GM18505 (cell line): ENCODE measurements around the gene ARHGAP15.

Experiments
- ATAC-seq: cut with Tn5 transposase; IDR thresholded peaks from one replicate; pipeline ENCODE4 v1.9.1; 2021; ENCODE audit not compliant: unreplicated experiment
- POLR2A ChIP-seq: IDR thresholded peaks from 4 replicates; pipeline ENCODE4 v1.6.1; 2011; ENCODE audit warnings: borderline replicate concordance; ENCODE audit not compliant: insufficient read depth, insufficient read length; ENCODE audit errors: extremely low read depth

Gene ARHGAP15

DNA sequence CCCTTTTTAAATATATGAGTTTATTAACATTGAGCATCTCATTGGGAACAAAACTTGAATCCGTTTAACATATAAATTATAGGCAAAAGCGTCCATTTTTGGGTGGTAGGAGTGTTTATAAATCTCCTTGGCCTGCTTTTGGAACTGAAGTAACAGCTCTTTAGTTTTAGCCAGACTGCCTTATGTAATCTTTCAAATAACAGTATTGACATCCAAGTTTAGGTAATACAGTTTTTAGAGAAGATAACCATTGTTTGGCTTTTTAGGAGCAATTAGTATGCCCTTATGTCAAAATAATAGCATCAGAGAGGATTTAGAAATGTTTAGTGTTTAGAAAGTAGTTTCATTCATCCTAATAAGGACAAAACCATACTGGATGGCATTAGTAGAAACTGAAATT is 361.9 kb downstream of the ARHGAP15 start:
- ATAC-seq, result no peak
- no peak for TF ChIP-seq POLR2A

DNA sequence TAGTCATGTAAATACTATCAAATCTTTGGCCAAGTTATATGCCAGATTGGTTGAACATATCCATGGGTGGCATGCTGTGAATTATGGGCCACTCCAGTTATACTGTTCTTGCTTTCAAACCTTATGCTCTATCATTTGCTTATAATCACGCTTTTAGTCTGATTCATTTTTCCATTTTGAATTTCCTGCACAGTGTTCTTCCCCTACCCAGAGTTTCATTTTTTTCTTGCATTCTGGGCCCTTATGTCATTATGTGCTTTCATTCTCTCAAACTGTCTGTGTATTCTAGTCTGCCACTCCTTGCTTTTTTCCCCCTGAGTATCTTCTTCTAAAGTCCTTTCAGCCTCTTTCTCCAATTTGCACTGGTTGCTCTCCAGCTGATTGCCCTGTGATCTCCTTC is 364.1 kb downstream of the ARHGAP15 start:
- no peak for ATAC-seq
- TF ChIP-seq POLR2A, result no peak

DNA sequence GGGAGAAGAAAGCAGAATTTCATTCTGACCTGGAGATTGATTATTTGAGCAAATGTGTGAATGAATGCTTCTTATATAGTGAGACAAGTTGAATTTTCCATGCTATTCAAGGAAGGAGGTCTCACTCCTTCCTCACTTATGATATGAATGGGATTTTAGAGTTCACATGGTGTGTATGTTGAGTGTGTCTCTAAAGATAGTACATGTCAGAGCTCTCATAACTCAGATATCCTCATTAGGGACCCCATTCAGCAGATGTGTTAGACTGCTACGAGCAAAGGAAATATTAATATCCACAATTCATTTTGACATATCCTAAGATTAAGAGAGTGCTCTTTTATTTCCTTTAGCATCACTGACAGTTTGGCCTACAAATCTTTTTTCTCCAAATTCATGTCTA is 368.5 kb downstream of the ARHGAP15 start:
- no peak for TF ChIP-seq POLR2A
- ATAC-seq, result no peak

DNA sequence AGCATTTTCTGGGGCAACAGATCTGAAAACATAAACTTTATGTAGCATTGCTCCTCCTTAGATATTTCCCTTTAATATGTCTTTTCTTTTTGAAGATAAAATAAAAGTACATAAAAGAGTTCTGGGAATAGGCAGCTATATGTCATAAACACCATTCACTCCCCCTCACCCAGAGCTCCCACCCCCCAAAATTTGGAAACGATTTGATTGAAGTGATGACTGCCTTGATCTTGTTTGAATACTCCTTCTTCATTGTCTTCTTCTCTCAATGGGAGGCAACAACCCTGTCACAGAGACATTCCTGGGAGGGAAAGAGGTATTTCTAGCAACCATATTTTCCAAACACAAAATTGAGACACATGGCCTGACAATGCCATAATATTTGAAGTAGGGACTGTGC is 369.3 kb downstream of the ARHGAP15 start:
- TF ChIP-seq POLR2A, result no peak
- no peak for ATAC-seq

DNA sequence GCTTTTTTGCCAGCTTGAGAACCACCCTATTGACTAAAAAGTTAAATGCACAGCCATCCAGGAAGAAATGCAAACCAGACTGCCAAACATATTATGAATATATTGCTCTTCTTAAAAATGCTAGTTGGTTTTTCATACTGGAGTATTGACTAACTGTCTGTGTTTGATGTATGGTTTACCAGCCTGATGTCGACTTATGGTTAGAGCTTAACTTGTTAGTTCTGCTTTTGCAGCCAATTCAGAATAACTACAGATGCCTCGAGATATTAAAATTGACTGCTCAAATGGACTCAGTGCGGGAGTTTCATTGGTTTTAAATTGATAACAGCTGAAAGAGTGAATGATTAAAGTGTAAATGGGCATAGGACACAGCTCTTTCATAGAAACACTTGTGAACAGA is 369.8 kb downstream of the ARHGAP15 start:
- no peak for ATAC-seq

DNA sequence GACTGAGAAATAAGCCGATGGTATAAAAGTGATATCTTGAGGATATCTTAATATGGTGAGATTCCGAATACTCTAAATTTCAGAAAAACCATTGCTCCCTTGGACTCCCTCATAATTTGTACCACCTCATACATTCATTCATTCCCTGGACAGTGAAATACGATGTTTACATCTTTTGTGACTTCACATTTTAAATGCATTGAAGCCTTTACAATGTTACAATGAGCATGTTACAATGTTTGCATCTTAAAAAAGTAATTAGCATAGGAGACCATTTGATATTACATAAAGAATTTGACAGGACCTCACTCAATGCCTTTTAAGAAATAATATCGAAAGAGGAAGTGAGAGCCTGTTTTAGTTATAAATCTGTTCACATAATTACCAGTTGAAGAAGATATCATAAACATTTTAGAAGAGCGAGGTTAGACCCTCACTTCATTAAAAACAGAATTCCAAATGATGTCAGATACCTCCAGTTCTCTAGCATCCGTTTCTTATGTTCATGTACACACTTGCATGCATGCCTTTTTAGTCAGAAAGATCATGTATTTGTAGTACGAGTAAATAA is 372.0 kb downstream of the ARHGAP15 start:
- no peak for ATAC-seq
- TF ChIP-seq POLR2A, result no peak

More for the DNA sequence above, 369.8 kb downstream of the ARHGAP15 start:
- TF ChIP-seq POLR2A, result no peak

DNA sequence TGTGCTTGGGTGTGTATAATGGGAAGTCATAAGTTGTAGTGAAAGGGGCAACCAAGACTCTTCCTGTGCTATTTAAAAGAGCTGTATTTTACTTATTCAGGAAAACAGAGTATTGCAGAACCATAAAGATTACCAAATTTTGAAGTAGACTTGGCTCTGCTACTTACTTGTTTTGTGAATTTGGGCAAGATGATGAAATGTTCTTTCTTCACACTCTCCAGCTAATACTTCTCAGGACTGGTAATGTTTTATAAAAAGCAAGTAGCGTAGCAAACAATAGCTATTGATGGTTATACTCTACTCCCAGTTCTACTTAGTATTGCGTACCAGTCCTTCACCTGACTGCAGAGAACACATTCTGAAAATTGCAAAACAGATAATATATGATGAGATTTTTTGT is 374.1 kb downstream of the ARHGAP15 start:
- no peak for ATAC-seq
- TF ChIP-seq POLR2A, result no peak

DNA sequence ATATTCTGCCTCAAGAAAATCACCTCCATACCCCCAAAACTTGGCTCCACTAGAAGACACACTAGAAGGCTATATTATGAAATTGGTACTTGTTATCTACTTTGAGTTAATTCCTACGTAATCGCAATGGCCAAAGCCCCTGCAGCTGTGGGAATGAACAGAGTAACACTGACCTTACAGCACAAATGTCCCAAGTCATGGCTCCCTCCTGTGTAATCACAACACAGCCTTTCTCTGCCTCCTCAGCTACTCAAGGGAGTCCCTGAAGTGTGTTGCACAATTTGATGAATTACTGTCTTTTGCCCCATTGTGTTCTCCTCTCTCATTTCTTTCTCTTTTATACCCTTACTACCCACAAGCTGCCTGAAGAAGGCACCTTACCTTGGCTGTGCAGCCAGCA is 375.2 kb downstream of the ARHGAP15 start:
- no peak for ATAC-seq
- no peak for TF ChIP-seq POLR2A

DNA sequence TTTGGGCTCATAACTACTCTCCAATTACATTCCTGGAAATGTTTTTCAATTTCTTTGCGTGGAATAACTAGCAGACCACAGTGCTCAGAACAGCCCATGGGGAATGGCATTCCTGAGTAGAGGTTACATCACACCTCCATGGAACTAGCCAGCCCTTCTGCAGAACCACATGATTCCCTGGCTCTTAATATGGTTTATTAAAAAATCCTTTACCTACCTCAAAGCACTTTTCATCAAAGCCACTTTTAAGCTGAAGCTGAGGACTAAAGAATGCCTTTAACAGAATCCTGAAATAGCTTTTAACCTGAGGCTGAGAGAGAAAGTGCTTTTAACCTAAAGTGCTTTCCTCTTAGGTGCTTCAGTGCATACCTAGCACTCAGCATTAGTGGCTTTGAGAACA is 376.3 kb downstream of the ARHGAP15 start:
- TF ChIP-seq POLR2A, result no peak
- no peak for ATAC-seq

DNA sequence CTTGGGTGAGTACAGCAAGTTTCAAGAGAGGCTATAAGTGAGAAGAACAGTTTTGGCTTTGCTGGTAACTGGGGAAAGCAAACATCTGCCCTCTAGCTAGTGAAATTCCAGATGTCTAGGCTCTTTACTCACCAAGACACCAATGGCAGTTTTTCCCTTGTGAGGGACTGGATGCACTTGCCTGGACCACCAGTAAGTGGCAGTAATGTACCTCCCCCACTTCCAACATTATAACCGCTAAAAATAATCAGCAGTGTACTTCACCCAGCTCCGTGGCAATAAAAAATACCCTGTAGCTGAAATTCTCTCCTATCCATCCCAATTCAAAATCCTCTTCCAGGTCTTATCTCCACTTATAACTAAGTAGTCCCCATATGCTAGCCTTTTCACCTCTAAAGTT is 383.9 kb downstream of the ARHGAP15 start:
- TF ChIP-seq POLR2A, result no peak
- ATAC-seq, result peak; percentile 82

DNA sequence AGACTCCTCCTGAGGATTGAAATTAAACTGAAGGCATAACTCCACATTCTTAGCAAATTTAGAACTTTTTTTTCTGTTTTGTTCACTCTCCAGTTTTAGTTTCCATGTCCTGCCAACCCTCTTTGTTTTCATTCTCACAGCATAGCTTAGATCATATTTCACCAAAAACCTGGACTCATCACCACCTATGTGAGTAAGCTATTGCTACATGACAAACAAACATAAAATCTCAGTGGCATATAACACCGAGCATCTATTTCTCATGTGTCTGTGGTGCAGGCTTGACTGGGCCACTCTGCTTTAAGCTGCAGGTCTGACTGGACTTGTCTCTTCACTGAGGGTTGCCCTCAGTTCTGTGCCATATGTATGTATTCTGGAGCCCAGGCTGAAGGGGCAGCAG is 385.2 kb downstream of the ARHGAP15 start:
- no peak for ATAC-seq
- TF ChIP-seq POLR2A, result no peak

DNA sequence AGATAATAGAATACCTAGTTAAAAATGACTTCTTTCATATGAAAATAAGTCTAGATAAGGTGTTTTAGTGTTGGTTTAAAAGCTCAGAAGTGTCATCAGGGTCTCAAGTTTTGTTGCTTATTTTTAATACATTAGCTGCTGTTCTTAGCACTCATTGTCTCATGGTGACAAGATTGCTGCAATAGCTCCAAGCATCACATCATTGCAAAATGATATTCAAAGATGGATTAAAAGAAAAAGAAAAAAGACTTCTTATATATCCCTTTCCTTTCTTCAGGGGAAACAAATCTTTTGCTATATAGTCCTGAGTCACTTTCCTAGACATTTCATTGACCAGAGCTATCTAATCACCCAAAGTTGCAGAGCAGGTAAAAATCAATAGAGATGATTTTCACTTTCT is 386.1 kb downstream of the ARHGAP15 start:
- no peak for ATAC-seq
- TF ChIP-seq POLR2A, result no peak

DNA sequence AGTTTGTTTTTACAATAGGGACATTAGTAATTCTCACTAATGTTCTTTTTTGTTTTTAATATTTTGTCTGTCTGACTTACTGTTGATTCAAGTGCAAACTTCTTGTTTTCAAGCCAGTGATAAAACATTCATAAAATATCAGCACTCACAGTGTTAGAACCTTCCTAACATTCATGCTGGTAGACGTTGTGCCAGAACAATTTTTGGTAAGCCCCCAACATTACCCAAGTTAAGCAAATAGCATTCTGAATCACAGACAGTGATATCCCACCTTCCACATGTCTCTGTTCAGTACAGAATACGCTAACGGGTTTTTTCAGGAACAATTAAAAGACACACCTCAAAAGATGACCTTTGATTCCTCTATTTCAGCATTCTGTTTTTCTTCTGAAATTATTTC is 390.3 kb downstream of the ARHGAP15 start:
- ATAC-seq, result no peak
- TF ChIP-seq POLR2A, result no peak

DNA sequence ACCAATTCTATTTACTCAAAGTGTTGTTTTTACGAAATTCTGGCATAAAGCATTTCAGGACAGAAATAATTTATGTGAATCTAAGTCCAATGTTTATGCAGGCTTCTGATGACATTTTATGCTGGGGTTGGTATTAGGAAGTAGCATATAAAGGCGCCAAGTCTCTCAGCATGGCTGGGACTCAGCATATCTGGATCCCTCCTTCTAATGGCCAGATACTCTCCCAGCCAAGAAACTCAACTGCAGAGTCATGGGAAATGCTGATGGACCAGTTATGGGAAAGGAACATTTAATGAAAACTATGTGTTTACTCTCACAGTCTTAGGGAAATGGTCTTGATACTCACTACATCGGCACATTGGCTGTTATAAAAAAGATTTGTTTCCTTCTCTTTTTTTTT is 392.2 kb downstream of the ARHGAP15 start:
- no peak for TF ChIP-seq POLR2A

DNA sequence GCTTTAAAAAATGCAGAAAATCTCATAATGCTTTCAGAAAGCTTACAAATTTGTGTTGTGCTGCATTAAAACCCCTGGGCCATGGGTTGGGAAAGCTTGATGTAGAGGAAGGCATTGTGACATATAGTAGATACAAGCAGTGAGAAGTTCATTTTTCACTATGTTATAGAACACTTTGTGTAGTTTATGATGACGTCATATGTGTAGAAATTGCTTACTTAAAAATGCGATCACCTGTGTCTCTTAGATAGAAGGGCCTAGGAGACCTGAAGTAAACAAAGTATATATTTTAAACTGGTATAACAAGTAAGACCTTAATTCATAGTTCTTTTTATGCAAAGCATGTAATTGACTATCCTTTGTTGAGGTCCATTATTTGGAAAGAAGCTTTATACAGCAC is 393.5 kb downstream of the ARHGAP15 start:
- no peak for TF ChIP-seq POLR2A
- ATAC-seq, result no peak

More for the DNA sequence above, 392.2 kb downstream of the ARHGAP15 start:
- ATAC-seq, result no peak

DNA sequence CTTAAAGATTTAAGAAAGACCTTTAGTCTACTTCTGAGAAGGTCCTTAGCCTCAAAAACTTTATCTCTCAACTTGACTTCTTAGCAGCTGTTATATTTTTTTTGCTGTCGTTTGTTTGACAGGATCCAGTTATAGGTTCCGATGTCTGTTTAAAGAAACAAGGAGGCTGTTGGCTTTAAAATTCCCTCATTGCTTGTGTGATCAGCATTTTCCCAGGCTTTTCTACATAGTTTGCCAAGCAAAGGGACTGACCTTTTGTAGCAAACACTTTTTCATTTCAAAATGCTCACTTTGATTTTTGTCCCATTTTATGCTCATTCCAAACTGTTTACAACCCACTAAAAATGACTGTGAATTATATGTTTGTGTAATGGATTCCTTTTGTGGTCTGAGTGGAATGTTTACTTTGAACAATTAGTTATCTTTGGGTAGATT is 394.9 kb downstream of the ARHGAP15 start:
- no peak for ATAC-seq
- no peak for TF ChIP-seq POLR2A
